Vagina (tissue), 2 donors: ENCODE measurements around the gene OXNAD1. TPM values are rescaled to one million over a fixed set of nuclear protein-coding genes. Genes with fewer than 3 reads are reported as not detected.

ENCODE experiments used
- DNase-seq, 2 donors: peaks; one replicate each; pipeline ENCODE4 v3.0.0-alpha.2; 2017; ENCODE audit errors: extremely low spot score in 2 of 2
- H3K27ac ChIP-seq: fragments of 200-600 bp; sonication (generic); one replicate; pipeline ENCODE4 v1.5.1; 2019
- H3K27me3 ChIP-seq: fragments of 200-600 bp; sonication (generic); one replicate; pipeline ENCODE4 v1.5.1; 2019
- H3K36me3 ChIP-seq, 2 donors: fragments of 200-600 bp; sonication (generic); one replicate each; pipeline ENCODE4 v1.5.1; 2017 to 2019
- H3K4me1 ChIP-seq: fragments of 200-600 bp; sonication (generic); one replicate; pipeline ENCODE4 v1.5.1; 2019
- H3K4me3 ChIP-seq, 2 donors: fragments of 200-600 bp; sonication (generic); 1 replicate in 1 of 2; 2 replicates in 1 of 2; pipeline ENCODE4 v1.5.1; 2016 to 2019
- H3K9me3 ChIP-seq: fragments of 200-600 bp; sonication (generic); one replicate; pipeline ENCODE4 v1.5.1; 2019
- POLR2A ChIP-seq, 2 donors: fragments of 450-650 bp; IDR thresholded peaks; one replicate each; pipeline ENCODE4 v1.6.1; 2017; ENCODE audit warnings: antibody characterized with exemption in 2 of 2, mild to moderate bottlenecking in 2 of 2, moderate library complexity in 2 of 2
- POLR2AphosphoS5 ChIP-seq, 2 donors: sonication (generic); formaldehyde crosslinking; IDR thresholded peaks; one replicate each; pipeline ENCODE4 v1.9.0; 2017; ENCODE audit warnings: antibody characterized with exemption in 2 of 2, mild to moderate bottlenecking in 2 of 2, low read depth in 1 of 2; ENCODE audit not compliant: insufficient read depth in 1 of 2
- intact Hi-C: fragments of 100-400 bp; cut with DNase I; formaldehyde crosslinking; loops from one replicate; pipeline ENCODE4 v1.15.1; 2023
- total RNA-seq: library from RNA; depleted of rRNA; stranded (reverse); fragments of >200 nt; gene quantifications from one replicate; pipeline ENCODE4 v1.2.3, GENCODE V29; 2016
- TF ChIP-seq, protein P1 (sequence below), 3 experiments: fragments of 450-650 bp in 2 of 3; fragments of 200-600 bp in 1 of 3; sonication (generic) in 1 of 3; IDR thresholded peaks; one replicate each; pipeline ENCODE4 v1.5.1; 2017 to 2019; ENCODE audit warnings: antibody characterized with exemption in 3 of 3, mild to moderate bottlenecking in 2 of 3, moderate library complexity in 2 of 3

OXNAD1 gene, protein sequence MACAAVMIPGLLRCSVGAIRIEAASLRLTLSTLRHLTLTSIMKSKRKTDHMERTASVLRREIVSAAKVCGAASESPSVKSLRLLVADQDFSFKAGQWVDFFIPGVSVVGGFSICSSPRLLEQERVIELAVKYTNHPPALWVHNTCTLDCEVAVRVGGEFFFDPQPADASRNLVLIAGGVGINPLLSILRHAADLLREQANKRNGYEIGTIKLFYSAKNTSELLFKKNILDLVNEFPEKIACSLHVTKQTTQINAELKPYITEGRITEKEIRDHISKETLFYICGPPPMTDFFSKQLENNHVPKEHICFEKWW
- total RNA-seq = 30.0 TPM

DNA sequence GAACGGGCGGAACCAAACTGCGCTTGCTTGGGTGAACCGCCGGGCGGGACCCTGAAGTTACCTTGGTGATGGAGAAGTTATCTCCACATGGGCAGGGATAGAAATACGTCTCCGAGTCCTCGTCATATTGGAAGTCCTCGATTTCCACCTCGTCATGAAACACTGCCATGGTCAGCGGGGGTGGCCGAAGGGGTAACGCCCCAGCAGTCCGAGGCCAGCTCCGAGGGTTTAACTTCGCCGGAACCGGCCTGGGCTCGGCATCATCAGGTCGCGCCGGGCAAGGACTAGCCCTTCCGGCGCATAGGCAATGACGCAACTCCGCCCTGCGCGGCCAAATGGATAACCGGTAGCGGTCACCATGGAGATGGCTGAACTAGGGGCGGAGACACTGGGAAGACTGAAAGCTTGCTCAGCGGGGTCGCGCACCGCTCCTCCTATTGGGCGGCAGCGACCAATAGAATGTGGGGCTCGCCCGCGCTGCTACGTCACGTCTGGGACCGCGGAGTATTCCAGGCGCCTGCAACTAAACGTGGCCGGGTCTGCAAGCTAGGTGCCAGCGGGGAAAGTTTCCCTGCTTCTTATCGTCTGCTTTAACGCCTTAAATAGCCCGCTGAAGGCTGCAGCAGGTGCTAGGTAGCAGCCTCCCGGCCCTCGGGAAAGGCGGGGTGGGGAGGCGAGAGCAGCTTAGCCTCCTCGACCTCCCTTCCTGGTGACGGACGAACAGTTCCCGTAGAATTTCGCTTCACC lies at the start of gene OXNAD1, which contains the start of gene DPH3:
Gene OXNAD1, plus strand, starts transcription at position 505 of the 747 bp plus-strand sequence. CDS start 5,741 bp downstream, outside the sequence.
Gene DPH3, minus strand, starts transcription at position 236 of the 747 bp plus-strand sequence. Its CDS starts 67 bp downstream, at position 169.
- Histone ChIP-seq H3K4me1 (peaks cover 49% of the 10 kb centered on the region), H3K27me3 (no peaks in the 10 kb centered on the region), H3K4me3 (peak within 1 kb of the TSS; percentile 74 to 94), H3K9me3 (no peaks in the 10 kb centered on the region), H3K27ac (peak within 1 kb of the TSS; percentile 89), H3K36me3 (peaks cover 2 to 8% of the 10 kb centered on the region in 2 donors)
- peak; percentile 99 for DNase-seq
- intact Hi-C loops = no loop called here
- TF ChIP-seq, protein P1, sequence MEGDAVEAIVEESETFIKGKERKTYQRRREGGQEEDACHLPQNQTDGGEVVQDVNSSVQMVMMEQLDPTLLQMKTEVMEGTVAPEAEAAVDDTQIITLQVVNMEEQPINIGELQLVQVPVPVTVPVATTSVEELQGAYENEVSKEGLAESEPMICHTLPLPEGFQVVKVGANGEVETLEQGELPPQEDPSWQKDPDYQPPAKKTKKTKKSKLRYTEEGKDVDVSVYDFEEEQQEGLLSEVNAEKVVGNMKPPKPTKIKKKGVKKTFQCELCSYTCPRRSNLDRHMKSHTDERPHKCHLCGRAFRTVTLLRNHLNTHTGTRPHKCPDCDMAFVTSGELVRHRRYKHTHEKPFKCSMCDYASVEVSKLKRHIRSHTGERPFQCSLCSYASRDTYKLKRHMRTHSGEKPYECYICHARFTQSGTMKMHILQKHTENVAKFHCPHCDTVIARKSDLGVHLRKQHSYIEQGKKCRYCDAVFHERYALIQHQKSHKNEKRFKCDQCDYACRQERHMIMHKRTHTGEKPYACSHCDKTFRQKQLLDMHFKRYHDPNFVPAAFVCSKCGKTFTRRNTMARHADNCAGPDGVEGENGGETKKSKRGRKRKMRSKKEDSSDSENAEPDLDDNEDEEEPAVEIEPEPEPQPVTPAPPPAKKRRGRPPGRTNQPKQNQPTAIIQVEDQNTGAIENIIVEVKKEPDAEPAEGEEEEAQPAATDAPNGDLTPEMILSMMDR (IDR thresholded peaks at IDR 0.05) = peak; percentile 5 to 42 (median 40)
- TF ChIP-seq POLR2A (IDR thresholded peaks at IDR 0.05) (peak in 1 of 2 donors; percentile 52), POLR2AphosphoS5 (IDR thresholded peaks at IDR 0.05; ENCODE audit: insufficient read depth in 1 of 2, low read depth in 1 of 2) (peak; percentile 95 to 99)

DNA sequence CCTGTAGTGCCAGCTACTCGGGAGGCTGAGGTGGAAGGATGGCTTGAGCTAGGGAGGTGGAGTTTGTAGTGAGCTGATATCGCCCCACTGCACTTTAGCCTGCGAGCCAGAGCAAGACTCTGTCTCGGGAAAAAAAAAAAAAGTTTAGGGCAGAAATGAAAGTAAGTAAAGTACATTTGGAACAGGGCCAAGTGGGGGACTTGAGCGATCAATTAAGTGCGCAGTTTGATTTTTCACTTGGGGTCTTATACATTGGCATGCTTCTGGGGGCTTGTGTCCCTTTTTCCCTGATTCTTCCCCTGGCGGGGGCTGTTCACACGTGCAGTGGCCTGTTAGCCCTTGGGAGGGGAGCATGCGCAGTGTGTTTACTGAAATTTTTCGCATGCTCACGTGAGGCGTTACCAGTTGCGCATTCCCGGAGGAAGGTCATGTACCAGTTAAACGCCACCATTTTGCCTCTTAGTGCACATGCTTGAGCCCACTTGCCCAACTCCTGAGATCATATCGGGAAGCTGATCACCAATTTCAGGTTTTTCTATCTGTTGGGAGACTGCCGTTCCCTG lies 48.6 kb upstream of the OXNAD1 start:
- H3K9me3 ChIP-seq = no peaks in the 10 kb centered on the region
- no peak for TF ChIP-seq POLR2A (IDR thresholded peaks at IDR 0.05)
- TF ChIP-seq POLR2AphosphoS5 (IDR thresholded peaks at IDR 0.05; ENCODE audit: insufficient read depth in 1 of 2, low read depth in 1 of 2) = no peak
- TF ChIP-seq, protein P1 (IDR thresholded peaks at IDR 0.05) = no peak
- no peak for DNase-seq
- intact Hi-C loops = no loop called here
- no peak overlapping the region for H3K4me3 ChIP-seq
- peaks cover 0 to 5% of the 10 kb centered on the region in 2 donors for H3K36me3 ChIP-seq
- no peaks in the 10 kb centered on the region for H3K27me3 ChIP-seq
- no peaks in the 10 kb centered on the region for H3K4me1 ChIP-seq
- H3K27ac ChIP-seq = no peak overlapping the region

DNA sequence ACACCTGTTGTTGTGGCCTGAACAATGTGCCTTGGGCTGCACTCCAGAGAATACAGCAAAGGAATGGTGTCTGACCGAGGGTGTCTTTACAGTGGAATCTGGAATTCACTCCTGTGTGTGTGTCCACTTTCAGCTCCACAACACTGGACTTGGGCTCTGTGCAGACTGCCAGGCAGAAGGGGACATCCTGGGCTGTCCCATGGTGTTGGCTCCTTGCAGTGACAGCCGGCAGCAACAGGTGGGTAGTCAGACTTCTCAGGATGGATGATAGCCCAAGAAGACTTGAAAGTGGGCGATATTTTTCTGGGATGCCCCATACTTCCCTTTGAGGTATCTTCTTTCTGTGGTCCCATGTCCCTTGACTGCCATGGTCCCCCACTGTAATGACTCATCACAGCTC lies 45.2 kb upstream of the OXNAD1 start:
- Histone ChIP-seq H3K9me3 (no peaks in the 10 kb centered on the region), H3K27ac (no peak overlapping the region), H3K4me3 (no peak overlapping the region), H3K4me1 (no peaks in the 10 kb centered on the region), H3K27me3 (no peaks in the 10 kb centered on the region), H3K36me3 (peaks cover 0 to 5% of the 10 kb centered on the region in 2 donors)
- intact Hi-C loops = no loop called here
- TF ChIP-seq, protein P1 (IDR thresholded peaks at IDR 0.05) = no peak
- no peak for TF ChIP-seq POLR2A (IDR thresholded peaks at IDR 0.05)
- TF ChIP-seq POLR2AphosphoS5 (IDR thresholded peaks at IDR 0.05; ENCODE audit: insufficient read depth in 1 of 2, low read depth in 1 of 2) = no peak
- no peak for DNase-seq

DNA sequence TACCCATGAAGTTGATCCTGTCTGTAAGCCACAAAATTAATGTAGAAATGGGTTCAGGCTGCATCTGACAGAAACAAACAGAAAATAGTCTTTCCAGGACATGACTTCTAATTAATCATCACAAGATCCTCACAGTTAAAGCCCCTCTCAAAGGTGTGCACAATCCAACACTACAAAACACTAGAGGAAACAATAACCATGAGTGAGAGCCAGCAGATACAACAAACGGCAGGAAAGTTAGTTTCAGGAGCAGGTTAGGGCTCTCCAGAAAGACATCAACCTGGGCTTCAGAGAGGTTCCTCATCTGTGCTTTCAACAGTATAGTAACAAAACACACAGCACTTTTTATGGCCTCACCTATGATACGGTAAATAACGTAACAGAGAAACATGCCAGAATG lies 43.0 kb upstream of the OXNAD1 start:
- Histone ChIP-seq H3K27me3 (no peaks in the 10 kb centered on the region), H3K4me3 (no peak overlapping the region)
- TF ChIP-seq POLR2AphosphoS5 (IDR thresholded peaks at IDR 0.05; ENCODE audit: insufficient read depth in 1 of 2, low read depth in 1 of 2) = no peak
- TF ChIP-seq, protein P1 (IDR thresholded peaks at IDR 0.05) = no peak
- no peak for TF ChIP-seq POLR2A (IDR thresholded peaks at IDR 0.05)

More for the DNA sequence above, 43.0 kb upstream of the OXNAD1 start:
- intact Hi-C loops = no loop called here
- H3K4me1 ChIP-seq = no peaks in the 10 kb centered on the region
- peaks cover 0 to 5% of the 10 kb centered on the region in 2 donors for H3K36me3 ChIP-seq
- H3K9me3 ChIP-seq = no peaks in the 10 kb centered on the region
- DNase-seq = no peak
- no peak overlapping the region for H3K27ac ChIP-seq
